GM12801 (cell line): ENCODE measurements around the gene ZNF791.

Source experiments
- CTCF ChIP-seq: IDR thresholded peaks from one replicate; pipeline ENCODE4 v1.5.1; 2011; ENCODE audit warnings: control low read depth; ENCODE audit not compliant: insufficient read length; ENCODE audit errors: extremely low read depth

Gene ZNF791

GRCh38 chr19:12670159-12670928 is 59.6 kb downstream of the ZNF791 start:
- no peak for TF ChIP-seq CTCF

- TF ChIP-seq CTCF = no peak
Measured at GRCh38 chr19:12672744-12673143, 62.0 kb downstream of the ZNF791 start.

DNA sequence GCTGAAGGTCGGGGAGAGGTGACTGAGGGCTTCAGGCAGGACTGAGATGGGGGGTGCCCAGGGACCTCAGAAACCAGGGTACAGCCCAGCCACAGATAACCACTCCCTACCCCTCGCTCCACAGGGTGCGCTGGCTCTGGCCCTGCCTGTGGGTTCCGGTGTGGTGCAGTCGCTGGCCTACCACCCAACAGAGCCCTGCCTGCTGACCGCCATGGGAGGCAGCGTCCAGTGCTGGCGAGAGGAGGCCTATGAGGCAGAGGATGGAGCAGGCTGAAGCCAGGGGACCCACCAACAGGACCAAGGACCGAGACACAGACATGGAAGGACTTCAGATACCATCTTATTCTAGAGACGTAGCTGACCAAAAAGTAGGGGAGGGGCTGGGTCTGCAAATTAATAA is 64.7 kb downstream of the ZNF791 start:
- no peak for TF ChIP-seq CTCF

GRCh38 chr19:12675940-12676339 is 65.2 kb downstream of the ZNF791 start:
- TF ChIP-seq CTCF = no peak

- TF ChIP-seq CTCF = no peak
Measured at GRCh38 chr19:12676384-12676792, 65.7 kb downstream of the ZNF791 start.

DNA sequence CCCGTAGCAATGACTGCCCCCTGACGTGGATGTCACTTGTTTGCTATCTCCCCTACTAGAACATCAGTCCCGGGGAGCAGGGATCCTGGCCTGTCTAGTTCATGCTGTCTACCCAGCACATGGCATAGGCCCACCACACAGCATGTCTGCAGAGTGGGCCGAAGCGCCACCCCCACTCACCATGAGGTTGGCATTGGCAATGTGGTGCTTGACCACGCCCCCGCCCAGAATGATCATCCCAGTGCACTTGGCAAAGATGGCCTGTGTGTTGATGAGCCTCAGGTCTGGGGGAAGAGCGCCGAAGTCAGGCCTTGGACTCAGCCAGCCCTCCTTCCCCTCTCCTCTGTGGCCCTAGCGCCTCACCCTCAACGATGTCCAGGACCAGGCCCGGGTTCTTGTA is 66.2 kb downstream of the ZNF791 start:
- TF ChIP-seq CTCF = no peak

DNA sequence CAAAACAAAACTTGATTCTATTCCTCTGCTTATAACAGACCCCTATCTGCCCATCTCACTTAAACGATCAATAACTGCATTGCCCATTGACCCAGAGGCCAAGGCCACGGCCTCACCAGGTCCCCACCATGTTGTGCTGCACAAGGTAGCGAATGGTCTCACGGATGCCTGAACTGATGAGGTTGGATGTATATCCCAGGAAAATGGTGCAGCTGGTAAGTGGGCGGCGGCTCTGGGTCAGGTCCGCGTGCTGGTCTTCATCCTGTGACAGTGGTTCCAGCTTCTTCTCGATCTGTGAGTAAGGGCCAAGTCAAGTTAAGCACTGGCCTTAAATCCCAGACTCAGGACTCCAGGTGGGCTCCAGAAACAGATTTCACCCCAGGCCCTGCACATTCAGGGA is 69.3 kb downstream of the ZNF791 start:
- no peak for TF ChIP-seq CTCF
